Lung (tissue), 12 donors: Measurements from ENCODE around the gene C11orf21. TPM values are rescaled to one million over a fixed set of nuclear protein-coding genes. Genes with fewer than 3 reads are reported as not detected.
A peak's percentile ranks its signal among the peaks of the same experiment; 100 is the strongest.

Experiments
- ATAC-seq: fragments of 200-7000 bp; cut with Tn5 transposase; one replicate; pipeline ENCODE4 v1.9.1; 2020; ENCODE audit warnings: moderate number of reproducible peaks; ENCODE audit not compliant: insufficient read depth, low FRiP score
- DNase-seq, 3 donors: peaks; one replicate each; pipeline ENCODE4 v3.0.0-alpha.2; 2013 to 2017
- H3K27ac ChIP-seq, 2 donors: one replicate each; pipeline ENCODE4 v1.5.1; 2013; ENCODE audit warnings: mild to moderate bottlenecking in 2 of 2, moderate library complexity in 2 of 2, control low read depth in 1 of 2, inconsistent platforms in 1 of 2, low read depth in 1 of 2, low read length in 1 of 2
- H3K27me3 ChIP-seq, 3 donors: one replicate each; pipeline ENCODE4 v1.5.1; 2013; ENCODE audit warnings: low read length in 2 of 3; ENCODE audit not compliant: control insufficient read depth in 3 of 3, insufficient read depth in 3 of 3
- H3K36me3 ChIP-seq, 4 donors: one replicate each; pipeline ENCODE4 v1.5.1; 2013; ENCODE audit warnings: low read length in 4 of 4, mild to moderate bottlenecking in 1 of 4, moderate library complexity in 1 of 4; ENCODE audit not compliant: control insufficient read depth in 4 of 4, insufficient read depth in 4 of 4
- H3K4me1 ChIP-seq, 5 donors: one replicate each; pipeline ENCODE4 v1.5.1; 2013; ENCODE audit warnings: low read length in 5 of 5, mild to moderate bottlenecking in 2 of 5, moderate library complexity in 1 of 5; ENCODE audit not compliant: control insufficient read depth in 5 of 5, insufficient read depth in 5 of 5
- H3K4me3 ChIP-seq: one replicate; pipeline ENCODE4 v1.5.1; 2013; ENCODE audit warnings: mild to moderate bottlenecking, control low read depth, moderate library complexity
- H3K9ac ChIP-seq, 2 donors: one replicate each; pipeline ENCODE4 v1.5.1; 2013; ENCODE audit warnings: low read length in 2 of 2, control low read depth in 1 of 2; ENCODE audit not compliant: insufficient read depth in 1 of 2
- H3K9me3 ChIP-seq, 4 donors: one replicate each; pipeline ENCODE4 v1.5.1; 2013; ENCODE audit warnings: low read length in 3 of 4, mild to moderate bottlenecking in 1 of 4, moderate library complexity in 1 of 4; ENCODE audit not compliant: control insufficient read depth in 4 of 4, insufficient read depth in 3 of 4
- WGBS, 2 donors: extraction: QIAGEN DNeasy Blood & Tissue Kit; methylation state at CpG; one replicate each; pipeline ENCODE4 v1.1.7; 2013; 5-methylcytosine and 5-hydroxymethylcytosine counted together
- polyA plus RNA-seq, 2 donors: library from polyadenylated mRNA; stranded (reverse); fragments of 200-250 nt; gene quantifications; one replicate each; pipeline ENCODE4 v1.2.1, GENCODE V29; 2013
- total RNA-seq, 2 donors: library from RNA; depleted of rRNA in 1 of 2; stranded (reverse); fragments of >200 nt in 1 of 2; gene quantifications; one replicate each; pipeline ENCODE4 v1.2.1, GENCODE V29; 2014 to 2021
- TF ChIP-seq, protein P1 (sequence below): IDR thresholded peaks from 2 replicates; pipeline ENCODE4 v1.5.1; 2012; ENCODE audit warnings: mild to moderate bottlenecking; ENCODE audit errors: control extremely low read depth, extremely low read depth
- donor health status: control.
- donor health status: control.
- donor health status: Bipolar disorder and iron deficiency.
- donor health status: healthy.
- donor health status: DM: yes; HTN: yes; CAD: no.

The C11orf21 gene
- total and polyA plus RNA-seq, 4 donors, result 3.4 to 6.0 (median 4.8) TPM

DNA sequence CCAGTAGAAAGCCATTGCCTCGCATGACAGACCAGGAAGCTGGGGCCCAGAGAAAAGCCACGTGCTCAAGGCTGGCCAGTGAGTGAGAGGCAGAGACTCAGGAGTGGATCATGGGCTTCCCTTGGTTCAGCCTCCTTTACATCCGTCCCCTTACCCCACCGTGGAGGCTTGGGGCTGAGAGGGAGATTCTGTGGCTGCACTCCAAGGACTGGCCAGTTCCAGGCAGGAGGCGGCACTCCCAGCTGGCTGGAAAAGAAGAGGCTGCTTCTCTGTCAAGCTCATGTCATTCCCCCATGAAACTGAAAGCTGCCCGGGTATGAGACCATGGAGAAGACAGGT lies 24.7 kb downstream of the C11orf21 start:
- Histone ChIP-seq H3K27ac (no peak overlapping the region), H3K27me3 (peaks cover 0 to 11% (median 10%) of the 10 kb centered on the region in 3 donors), H3K4me3 (no peak overlapping the region), H3K36me3 (no peaks in the 10 kb centered on the region), H3K9ac (no peak overlapping the region), H3K4me1 (peaks cover 0 to 14% (median 2%) of the 10 kb centered on the region in 5 donors), H3K9me3 (peaks cover 0 to 6% (median 0%) of the 10 kb centered on the region in 4 donors)
- 67 to 74% methylated on average over 6 of the region's 6 CpGs for WGBS, 2 donors
- TF ChIP-seq, protein P1, sequence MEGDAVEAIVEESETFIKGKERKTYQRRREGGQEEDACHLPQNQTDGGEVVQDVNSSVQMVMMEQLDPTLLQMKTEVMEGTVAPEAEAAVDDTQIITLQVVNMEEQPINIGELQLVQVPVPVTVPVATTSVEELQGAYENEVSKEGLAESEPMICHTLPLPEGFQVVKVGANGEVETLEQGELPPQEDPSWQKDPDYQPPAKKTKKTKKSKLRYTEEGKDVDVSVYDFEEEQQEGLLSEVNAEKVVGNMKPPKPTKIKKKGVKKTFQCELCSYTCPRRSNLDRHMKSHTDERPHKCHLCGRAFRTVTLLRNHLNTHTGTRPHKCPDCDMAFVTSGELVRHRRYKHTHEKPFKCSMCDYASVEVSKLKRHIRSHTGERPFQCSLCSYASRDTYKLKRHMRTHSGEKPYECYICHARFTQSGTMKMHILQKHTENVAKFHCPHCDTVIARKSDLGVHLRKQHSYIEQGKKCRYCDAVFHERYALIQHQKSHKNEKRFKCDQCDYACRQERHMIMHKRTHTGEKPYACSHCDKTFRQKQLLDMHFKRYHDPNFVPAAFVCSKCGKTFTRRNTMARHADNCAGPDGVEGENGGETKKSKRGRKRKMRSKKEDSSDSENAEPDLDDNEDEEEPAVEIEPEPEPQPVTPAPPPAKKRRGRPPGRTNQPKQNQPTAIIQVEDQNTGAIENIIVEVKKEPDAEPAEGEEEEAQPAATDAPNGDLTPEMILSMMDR, result no peak
- ATAC-seq (no peak), DNase-seq (peak; percentile 54 to 73 (median 60))

DNA sequence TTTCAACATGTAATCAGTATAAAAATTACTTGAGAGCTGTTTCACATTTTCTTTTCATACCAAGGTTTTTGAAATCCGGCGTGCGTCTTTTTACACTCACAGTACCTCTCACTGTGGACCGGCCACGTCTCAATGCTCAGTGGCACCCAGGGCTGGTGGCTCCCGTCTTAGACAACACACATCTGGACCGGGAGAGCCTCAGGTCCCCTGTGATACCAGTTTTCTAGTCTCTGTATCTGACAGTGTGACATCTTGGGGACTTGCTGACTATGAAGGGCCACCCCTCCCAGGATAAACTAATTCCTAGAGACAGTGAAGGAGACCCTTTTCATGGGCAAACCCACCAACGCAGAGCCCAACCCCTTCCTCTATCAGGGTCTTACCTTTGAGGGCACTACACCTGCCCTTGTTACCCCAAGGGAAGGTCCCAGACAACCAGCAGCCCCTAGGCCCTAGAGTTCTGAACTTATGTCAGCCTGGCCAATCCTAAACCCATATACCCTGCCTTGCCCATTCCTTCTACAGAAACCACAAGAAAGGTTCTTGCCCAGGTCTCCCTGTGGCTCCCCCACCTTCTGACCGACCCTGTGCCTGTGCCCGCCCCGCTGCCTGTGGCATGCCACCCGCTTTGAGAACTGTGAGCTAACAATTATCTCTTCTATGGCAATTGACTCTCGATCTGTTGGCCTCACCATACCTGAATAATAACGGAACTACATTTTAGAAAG lies 25.3 kb downstream of the C11orf21 start:
- no peak overlapping the region for H3K27ac ChIP-seq
- peaks cover 0 to 14% (median 2%) of the 10 kb centered on the region in 5 donors for H3K4me1 ChIP-seq
- H3K27me3 ChIP-seq, result peaks cover 0 to 16% (median 15%) of the 10 kb centered on the region in 3 donors
- H3K36me3 ChIP-seq, result no peaks in the 10 kb centered on the region
- DNase-seq (no peak), ATAC-seq (no peak)
- no peak overlapping the region for H3K9ac ChIP-seq
- 95% methylated on average over 14 of the region's 14 CpGs for WGBS, 2 donors
- no peak overlapping the region for H3K4me3 ChIP-seq
- peaks cover 0 to 6% (median 0%) of the 10 kb centered on the region in 4 donors for H3K9me3 ChIP-seq
- TF ChIP-seq, protein P1, result no peak

DNA sequence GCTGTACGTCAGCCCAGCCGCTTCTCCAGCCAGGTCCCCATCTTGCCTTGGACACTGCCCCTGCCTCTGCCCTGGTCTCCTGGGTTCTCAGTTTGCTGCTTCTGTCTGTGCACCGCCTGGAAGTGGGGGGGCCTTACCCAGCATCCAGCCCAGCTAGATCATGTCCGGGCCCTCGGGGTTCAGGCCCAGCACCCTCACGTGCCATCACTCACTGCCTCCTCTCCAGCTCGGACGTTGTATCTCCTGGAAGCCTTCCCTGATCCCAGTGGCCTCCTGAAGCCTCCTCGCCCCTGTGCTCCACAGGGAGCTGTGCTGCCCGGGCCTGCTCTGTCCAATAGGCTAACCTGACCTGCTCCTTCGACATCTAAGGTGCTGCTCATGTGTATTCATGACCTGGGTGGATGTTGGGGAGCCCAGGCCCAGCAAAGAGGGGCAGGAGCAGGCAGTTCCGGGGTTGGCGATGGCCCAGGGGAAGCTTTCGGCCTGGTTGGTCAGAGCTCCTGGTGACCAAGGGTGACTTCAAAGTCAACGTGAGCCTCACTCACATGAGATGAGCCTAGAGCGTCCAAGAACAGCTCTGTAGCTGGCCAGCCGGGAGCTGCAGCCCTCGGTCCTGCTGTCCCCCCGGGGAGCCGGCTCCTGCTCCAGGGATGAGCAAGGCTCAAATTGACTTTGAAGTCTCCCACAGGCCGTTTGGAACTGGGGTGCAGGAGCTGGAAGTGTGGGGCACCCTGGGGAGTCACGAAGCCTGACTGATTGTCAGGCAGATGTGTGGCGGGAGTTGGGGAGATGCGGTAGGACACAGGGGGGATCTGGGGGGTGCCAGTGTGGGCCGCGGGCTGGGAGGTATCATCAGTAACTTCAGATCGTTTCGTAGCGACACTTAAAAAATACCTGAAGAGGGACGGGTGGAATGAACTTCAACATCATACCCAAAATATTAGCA lies 26.1 kb downstream of the C11orf21 start:
- Histone ChIP-seq H3K27me3 (peaks cover 7 to 24% (median 17%) of the 10 kb centered on the region in 3 donors), H3K9ac (no peak overlapping the region), H3K4me1 (peaks cover 0 to 14% (median 3%) of the 10 kb centered on the region in 5 donors), H3K36me3 (no peaks in the 10 kb centered on the region), H3K4me3 (no peak overlapping the region), H3K9me3 (peaks cover 0 to 6% (median 0%) of the 10 kb centered on the region in 4 donors), H3K27ac (no peak overlapping the region)
- ATAC-seq, result no peak
- TF ChIP-seq, protein P1, result no peak
- DNase-seq, result peak in 1 of 3 donors; percentile 8
- 94 to 95% methylated on average over 30 of the region's 30 CpGs for WGBS, 2 donors
